Cardiac muscle cell (in vitro differentiated cells and primary cell): Measurements from ENCODE around the gene P2RY11. TPM values are rescaled to one million over a fixed set of nuclear protein-coding genes. Genes with fewer than 3 reads are reported as not detected.

Source experiments
- DNase-seq, 2 donors: peaks; one replicate each; pipeline versions ENCODE4 v3.0.0 to v3.0.0-alpha.2; 2010 to 2017; ENCODE audit warnings: low read depth in 1 of 2, low spot score in 1 of 2
- H3K27ac ChIP-seq: fragments of 200-600 bp; sonication (generic); 2 replicates; pipeline ENCODE4 v1.5.1; 2016
- H3K27me3 ChIP-seq: fragments of 200-600 bp; sonication (generic); 2 replicates; pipeline ENCODE4 v1.6.0; 2016; ENCODE audit warnings: control low read depth
- H3K36me3 ChIP-seq: fragments of 200-600 bp; sonication (generic); 2 replicates; pipeline ENCODE4 v1.5.1; 2016; ENCODE audit warnings: control low read depth
- H3K4me1 ChIP-seq: fragments of 200-600 bp; sonication (generic); 2 replicates; pipeline ENCODE4 v1.8.1; 2017; ENCODE audit warnings: low read depth, mild to moderate bottlenecking, mixed run types
- H3K4me3 ChIP-seq: fragments of 200-600 bp; sonication (generic); 2 replicates; pipeline ENCODE4 v1.5.1; 2016; ENCODE audit warnings: mild to moderate bottlenecking
- H3K9me3 ChIP-seq: fragments of 200-600 bp; sonication (generic); 2 replicates; pipeline ENCODE4 v1.5.1; 2017; ENCODE audit warnings: low read depth, mild to moderate bottlenecking, control low read depth
- polyA plus RNA-seq: library from polyadenylated mRNA; unstranded; fragments of >200 nt; fragmentation: Nextera tagmentation; extraction: Ambion mirVana; gene quantifications from 2 replicates; pipeline ENCODE4 v1.2.1, GENCODE V29; 2016
- total RNA-seq: library from RNA; depleted of rRNA; stranded (reverse); fragments of >200 nt; gene quantifications from 2 replicates; pipeline ENCODE4 v1.2.3, GENCODE V29; 2016
- TF ChIP-seq, protein P1 (sequence below): IDR thresholded peaks from 2 replicates; pipeline ENCODE4 v1.5.1; 2012; ENCODE audit warnings: low read depth, mild to moderate bottlenecking, low read length

P2RY11 gene, protein sequence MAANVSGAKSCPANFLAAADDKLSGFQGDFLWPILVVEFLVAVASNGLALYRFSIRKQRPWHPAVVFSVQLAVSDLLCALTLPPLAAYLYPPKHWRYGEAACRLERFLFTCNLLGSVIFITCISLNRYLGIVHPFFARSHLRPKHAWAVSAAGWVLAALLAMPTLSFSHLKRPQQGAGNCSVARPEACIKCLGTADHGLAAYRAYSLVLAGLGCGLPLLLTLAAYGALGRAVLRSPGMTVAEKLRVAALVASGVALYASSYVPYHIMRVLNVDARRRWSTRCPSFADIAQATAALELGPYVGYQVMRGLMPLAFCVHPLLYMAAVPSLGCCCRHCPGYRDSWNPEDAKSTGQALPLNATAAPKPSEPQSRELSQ
- 13.7 and 19.4 TPM in 2 replicates for total RNA-seq
- 13.1 and 14.1 TPM in 2 replicates for polyA plus RNA-seq

DNA sequence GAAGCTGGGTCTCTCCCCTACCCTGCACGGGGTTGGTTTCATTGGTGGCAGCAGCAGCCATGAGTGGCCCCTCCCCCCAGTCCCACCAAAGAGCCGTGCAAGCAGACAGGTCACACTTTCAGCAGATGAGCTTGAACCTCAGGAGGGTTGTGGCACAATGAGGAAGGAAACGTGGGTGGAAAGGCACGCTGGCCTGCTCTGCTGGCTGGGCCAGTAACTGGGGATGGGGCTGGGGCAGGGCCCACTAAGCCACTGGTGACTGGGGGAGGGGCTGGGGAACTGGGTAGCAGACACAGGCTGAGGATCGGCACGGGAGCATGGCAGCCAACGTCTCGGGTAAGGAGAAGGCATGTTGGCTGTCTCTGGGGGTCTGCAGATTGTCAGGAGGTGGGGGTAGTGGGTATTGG is at the start of gene P2RY11:
Gene P2RY11 (plus strand): TSS at position 289 of the 407 bp plus-strand sequence. CDS start 29 bp downstream, at position 318.
- H3K36me3 ChIP-seq, result peaks cover 46% of the 10 kb centered on the region

DNA sequence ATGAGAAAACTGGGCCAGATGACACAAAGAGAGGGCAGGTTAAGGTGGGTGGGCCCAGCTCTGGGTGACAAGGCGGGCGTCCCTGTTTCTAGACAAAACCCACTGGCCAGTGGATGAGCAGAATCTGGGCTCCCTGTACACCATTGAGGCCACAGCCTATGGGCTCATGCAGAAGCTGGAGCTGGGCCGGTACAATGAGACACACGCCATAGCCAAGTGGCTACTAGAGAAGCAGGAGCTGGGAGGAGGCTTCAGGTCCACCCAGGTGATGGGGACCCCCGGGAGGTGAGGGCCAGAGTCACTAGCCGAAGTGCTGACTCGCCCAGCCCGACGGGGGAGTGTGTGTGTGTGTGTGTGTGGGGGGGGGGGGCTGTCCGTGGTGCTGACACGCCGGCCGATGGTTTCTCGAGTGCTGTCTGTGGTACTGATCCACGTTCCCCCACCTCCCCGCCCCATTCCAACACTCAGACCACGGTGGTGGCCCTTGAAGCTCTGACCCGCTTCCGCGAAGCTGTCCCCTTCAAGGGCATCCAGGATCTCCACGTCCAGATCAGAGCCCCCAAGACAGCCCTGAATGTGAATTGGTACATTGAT is 49.7 kb upstream of the P2RY11 start:
- H3K27me3 ChIP-seq, result peaks cover 5% of the 10 kb centered on the region
- peak; percentile 31 to 43 for DNase-seq
- TF ChIP-seq, protein P1, sequence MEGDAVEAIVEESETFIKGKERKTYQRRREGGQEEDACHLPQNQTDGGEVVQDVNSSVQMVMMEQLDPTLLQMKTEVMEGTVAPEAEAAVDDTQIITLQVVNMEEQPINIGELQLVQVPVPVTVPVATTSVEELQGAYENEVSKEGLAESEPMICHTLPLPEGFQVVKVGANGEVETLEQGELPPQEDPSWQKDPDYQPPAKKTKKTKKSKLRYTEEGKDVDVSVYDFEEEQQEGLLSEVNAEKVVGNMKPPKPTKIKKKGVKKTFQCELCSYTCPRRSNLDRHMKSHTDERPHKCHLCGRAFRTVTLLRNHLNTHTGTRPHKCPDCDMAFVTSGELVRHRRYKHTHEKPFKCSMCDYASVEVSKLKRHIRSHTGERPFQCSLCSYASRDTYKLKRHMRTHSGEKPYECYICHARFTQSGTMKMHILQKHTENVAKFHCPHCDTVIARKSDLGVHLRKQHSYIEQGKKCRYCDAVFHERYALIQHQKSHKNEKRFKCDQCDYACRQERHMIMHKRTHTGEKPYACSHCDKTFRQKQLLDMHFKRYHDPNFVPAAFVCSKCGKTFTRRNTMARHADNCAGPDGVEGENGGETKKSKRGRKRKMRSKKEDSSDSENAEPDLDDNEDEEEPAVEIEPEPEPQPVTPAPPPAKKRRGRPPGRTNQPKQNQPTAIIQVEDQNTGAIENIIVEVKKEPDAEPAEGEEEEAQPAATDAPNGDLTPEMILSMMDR, result no peak
- no peaks in the 10 kb centered on the region for H3K4me1 ChIP-seq
- no peaks in the 10 kb centered on the region for H3K9me3 ChIP-seq
- no peak overlapping the region for H3K27ac ChIP-seq
- H3K36me3 ChIP-seq, result no peaks in the 10 kb centered on the region
- H3K4me3 ChIP-seq, result no peak overlapping the region

More for the DNA sequence above, at the start of gene P2RY11:
- Histone ChIP-seq H3K4me3 (no peak within 1 kb of the TSS), H3K9me3 (no peaks in the 10 kb centered on the region), H3K27ac (no peak within 1 kb of the TSS), H3K4me1 (peaks cover 5% of the 10 kb centered on the region), H3K27me3 (no peaks in the 10 kb centered on the region)
- TF ChIP-seq, protein P1, result no peak
- DNase-seq, result no peak

DNA sequence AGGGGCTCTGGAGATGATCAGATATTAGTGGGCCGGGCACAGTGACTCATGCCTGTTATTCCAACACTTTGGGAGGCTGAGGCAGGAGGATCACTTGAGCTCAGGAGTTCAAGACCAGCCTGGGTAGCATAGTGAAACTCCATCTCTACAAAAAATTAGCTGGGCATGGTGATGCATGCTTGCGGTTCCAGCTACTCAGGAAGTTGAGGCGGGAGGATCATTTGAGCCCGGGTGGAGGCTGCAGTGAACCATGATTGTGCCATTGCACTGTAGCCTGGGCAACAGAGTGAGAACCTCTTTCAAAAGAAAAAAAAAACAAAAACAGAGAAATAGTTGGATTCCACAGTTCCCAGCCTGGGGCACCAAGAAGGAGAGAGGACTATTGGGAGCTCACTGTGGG is 43.3 kb upstream of the P2RY11 start:
- no peaks in the 10 kb centered on the region for H3K4me1 ChIP-seq
- no peaks in the 10 kb centered on the region for H3K9me3 ChIP-seq
- H3K27me3 ChIP-seq, result no peaks in the 10 kb centered on the region
- no peak overlapping the region for H3K4me3 ChIP-seq
- no peak overlapping the region for H3K27ac ChIP-seq
- no peak for DNase-seq
- TF ChIP-seq, protein P1, result no peak
- H3K36me3 ChIP-seq, result no peaks in the 10 kb centered on the region

DNA sequence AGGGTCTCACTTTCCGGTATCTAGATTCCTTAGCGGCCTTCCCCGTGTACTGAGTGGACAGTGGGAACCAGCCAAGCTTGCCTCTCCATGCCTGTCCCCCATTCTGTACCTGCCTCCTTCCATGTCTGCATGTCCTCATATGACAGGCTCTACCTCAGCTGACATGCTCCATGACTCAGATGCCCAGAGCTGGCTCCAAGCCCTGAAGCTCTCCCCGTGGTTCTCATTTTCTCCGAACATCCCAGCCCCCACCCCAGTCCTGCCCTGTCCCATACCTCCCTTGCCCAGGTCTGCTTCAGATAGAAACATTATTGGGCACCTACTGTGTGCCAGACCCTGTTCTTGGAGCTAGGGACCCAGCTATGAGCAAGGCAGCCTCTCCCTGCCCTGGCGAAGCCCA is 42.4 kb upstream of the P2RY11 start:
- no peaks in the 10 kb centered on the region for H3K27me3 ChIP-seq
- no peaks in the 10 kb centered on the region for H3K36me3 ChIP-seq
- no peak overlapping the region for H3K4me3 ChIP-seq
- H3K4me1 ChIP-seq, result no peaks in the 10 kb centered on the region
- no peaks in the 10 kb centered on the region for H3K9me3 ChIP-seq
- TF ChIP-seq, protein P1, result no peak
- DNase-seq, result no peak
- no peak overlapping the region for H3K27ac ChIP-seq

DNA sequence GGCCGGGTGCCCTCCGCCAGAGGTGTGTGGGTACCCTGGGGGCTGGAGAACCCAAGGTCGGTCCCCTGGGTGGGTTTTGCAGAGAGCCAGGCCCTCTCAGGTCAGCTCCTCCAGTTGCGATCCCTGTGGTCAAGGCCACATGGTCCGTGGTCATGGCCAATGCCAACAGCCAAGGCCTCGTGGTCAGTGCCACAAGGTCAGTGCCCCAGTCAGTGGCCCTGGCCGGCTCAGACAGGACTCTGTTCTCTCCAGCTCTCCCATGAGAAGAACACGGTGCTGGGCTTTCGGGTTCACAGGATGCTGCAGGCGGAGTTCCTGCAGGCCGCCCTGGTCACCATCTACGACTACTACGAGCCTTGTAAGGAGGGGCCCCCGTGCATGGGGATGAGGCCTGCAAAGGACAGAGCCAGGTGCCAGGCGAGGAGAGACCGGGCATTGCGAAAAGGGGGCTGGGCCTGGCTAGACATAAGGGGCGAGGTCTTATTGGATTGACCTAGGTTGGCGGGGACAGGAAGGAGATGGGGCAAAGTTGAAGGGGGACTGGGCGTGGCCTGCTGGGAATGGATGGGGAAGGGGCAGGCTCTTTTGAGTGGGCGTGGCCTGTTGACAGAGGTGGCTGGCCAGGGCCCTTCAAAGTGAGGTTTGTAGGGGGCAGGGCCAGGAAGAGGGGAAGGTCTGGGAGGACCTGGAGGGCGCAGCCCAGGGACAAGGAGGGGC is 40.6 kb upstream of the P2RY11 start:
- no peak for DNase-seq
- Histone ChIP-seq H3K4me3 (no peak overlapping the region), H3K27me3 (no peaks in the 10 kb centered on the region), H3K4me1 (no peaks in the 10 kb centered on the region), H3K9me3 (no peaks in the 10 kb centered on the region), H3K36me3 (no peaks in the 10 kb centered on the region), H3K27ac (no peak overlapping the region)
- TF ChIP-seq, protein P1, result no peak
